PC-9 (cell line): ENCODE measurements around the gene ARCN1. TPM values are rescaled to one million over a fixed set of nuclear protein-coding genes. Genes with fewer than 3 reads are reported as not detected.

ENCODE experiments used
- BruUV-seq: library from RNA; stranded (reverse); fragments of 400-500 nt; replicated peaks from 2 replicates; lab custom pipeline; 2021; lab: Mats Ljungman, UMichigan
- CTCF ChIA-PET: fragments of 300-600 bp; sonication (Branson Sonifier 250); formaldehyde crosslinking; loops from one replicate; lab custom pipeline; 2022; ENCODE audit warnings: antibody characterized with exemption; lab: Charles Lee
- POLR2A ChIA-PET: fragments of 300-600 bp; sonication (Branson Sonifier 250); formaldehyde crosslinking; loops from one replicate; lab custom pipeline; 2022; ENCODE audit warnings: antibody characterized with exemption; ENCODE audit not compliant: unreplicated experiment; lab: Charles Lee
- DNase-seq, 2 experiments: peaks; one replicate each; pipeline versions ENCODE4 v3.0.0 to v3.0.0-alpha.2; 2015 to 2022; ENCODE audit warnings: mixed read lengths in 1 of 2
- H2AFZ ChIP-seq: fragments of 200-600 bp; sonication (generic); 2 replicates; pipeline ENCODE4 v1.8.1; 2017; ENCODE audit warnings: antibody characterized with exemption
- H3F3A ChIP-seq: fragments of 200-600 bp; sonication (generic); 2 replicates; pipeline ENCODE4 v1.8.1; 2017; ENCODE audit warnings: antibody characterized with exemption, mild to moderate bottlenecking, low read depth; ENCODE audit not compliant: insufficient read depth
- H3K27ac ChIP-seq: fragments of 200-600 bp; sonication (generic); 2 replicates; pipeline ENCODE4 v1.6.1; 2016; ENCODE audit warnings: mixed run types
- H3K27me3 ChIP-seq: fragments of 200-600 bp; sonication (generic); 2 replicates; pipeline ENCODE4 v1.6.1; 2016; ENCODE audit warnings: low read depth, mixed run types; ENCODE audit not compliant: insufficient read depth
- H3K36me3 ChIP-seq: fragments of 200-600 bp; sonication (generic); 2 replicates; pipeline ENCODE4 v1.6.1; 2016; ENCODE audit warnings: low read depth, mixed run types
- H3K4me1 ChIP-seq: fragments of 200-600 bp; sonication (generic); replicated peaks from 2 replicates; pipeline ENCODE4 v1.6.1; 2016; ENCODE audit warnings: mixed run types; ENCODE audit not compliant: insufficient read depth
- H3K4me2 ChIP-seq: fragments of 200-600 bp; sonication (generic); 2 replicates; pipeline ENCODE4 v1.6.1; 2017; ENCODE audit warnings: mixed run types
- H3K4me3 ChIP-seq: fragments of 200-600 bp; sonication (generic); 2 replicates; pipeline ENCODE4 v1.6.1; 2016; ENCODE audit warnings: mixed run types
- H3K79me2 ChIP-seq: fragments of 200-600 bp; sonication (generic); 2 replicates; pipeline ENCODE4 v1.6.1; 2017; ENCODE audit warnings: low read depth, mixed run types
- H3K9me2 ChIP-seq: fragments of 200-600 bp; sonication (generic); 2 replicates; pipeline ENCODE4 v1.8.1; 2017; ENCODE audit warnings: mild to moderate bottlenecking; ENCODE audit not compliant: insufficient read depth
- H3K9me3 ChIP-seq: fragments of 200-600 bp; sonication (generic); 2 replicates; pipeline ENCODE4 v1.8.1; 2016; ENCODE audit warnings: low read depth; ENCODE audit not compliant: insufficient read depth
- H4K20me1 ChIP-seq: fragments of 200-600 bp; sonication (generic); 2 replicates; pipeline ENCODE4 v1.8.1; 2017; ENCODE audit not compliant: insufficient read depth
- CTCF ChIP-seq: fragments of 200-600 bp; sonication (generic); conservative IDR thresholded peaks from 2 replicates; pipeline ENCODE4 v1.6.1; 2017; ENCODE audit warnings: mixed run types, antibody characterized with exemption, mild to moderate bottlenecking, moderate library complexity
- EZH2 ChIP-seq: fragments of 200-600 bp; sonication (generic); IDR thresholded peaks from 2 replicates; pipeline ENCODE4 v1.8.0; 2017; ENCODE audit warnings: antibody characterized with exemption, low read depth
- intact Hi-C: fragments of 100-400 bp; cut with micrococcal nuclease; formaldehyde crosslinking; loops from one replicate; pipeline ENCODE4 v1.10.0; 2022; ENCODE audit not compliant: unreplicated experiment
- total RNA-seq: library from RNA; stranded (reverse); gene quantifications from 2 replicates; pipeline ENCODE4 v1.2.3, GENCODE V29; 2021

Gene ARCN1
- total RNA-seq, 1 experiment from 2014 or later, result 105 TPM

DNA sequence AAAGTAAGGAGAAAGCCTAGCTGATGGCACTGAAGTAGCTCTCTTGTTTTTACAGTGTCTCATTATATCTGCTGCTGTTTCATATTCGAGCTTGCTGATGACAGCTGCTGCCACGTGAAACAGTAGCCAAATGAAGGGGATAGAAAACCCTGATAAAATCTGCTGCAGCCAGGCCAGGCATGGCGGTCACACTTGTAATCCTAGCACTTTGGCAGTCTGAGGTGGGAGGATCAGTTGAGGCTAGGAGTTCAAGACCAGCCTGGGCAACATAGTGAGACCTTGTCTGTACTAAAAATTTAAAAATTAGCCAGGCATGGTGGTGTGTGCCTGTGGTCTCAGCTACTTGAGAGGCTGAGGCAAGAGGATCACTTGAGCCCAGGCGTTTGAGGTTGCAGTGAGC lies 19.9 kb upstream of the ARCN1 start:
- intact Hi-C loops, result no loop called here
- Histone ChIP-seq H3K4me3 (no peak overlapping the region), H3K9me3 (no peaks in the 10 kb centered on the region), H4K20me1 (no peaks in the 10 kb centered on the region), H3K9me2 (no peaks in the 10 kb centered on the region), H3K27me3 (no peaks in the 10 kb centered on the region), H3K79me2 (no peaks in the 10 kb centered on the region), H3F3A (no peaks in the 10 kb centered on the region), H3K36me3 (no peaks in the 10 kb centered on the region), H3K27ac (no peak overlapping the region), H3K4me1 (no peaks in the 10 kb centered on the region), H3K4me2 (no peak overlapping the region), H2AFZ (no peak overlapping the region)
- no TSS peak for BruUV-seq
- ChIA-PET CTCF (no interaction called here), POLR2A (no interaction called here)
- no peak for DNase-seq
- TF ChIP-seq EZH2 (no peak), CTCF (no peak)

DNA sequence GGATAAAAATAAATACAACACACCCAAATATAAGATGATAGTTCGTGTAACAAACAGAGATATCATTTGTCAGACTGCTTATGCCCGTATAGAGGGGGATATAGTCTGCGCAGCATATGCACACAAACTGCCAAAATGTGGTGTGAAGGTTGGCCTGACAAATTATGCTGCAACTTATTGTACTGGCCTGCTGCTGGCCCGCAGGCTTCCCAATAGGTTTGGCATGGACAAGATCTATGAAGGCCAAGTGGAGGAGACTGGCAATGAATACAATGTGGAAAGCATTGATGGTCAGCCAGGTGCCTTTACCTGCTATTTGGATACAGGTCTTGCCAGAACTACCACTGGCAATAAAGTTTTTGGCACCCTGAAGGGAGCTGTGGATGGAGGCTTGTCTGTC lies 11.4 kb upstream of the ARCN1 start:
- no peaks in the 10 kb centered on the region for H3K27me3 ChIP-seq
- no TSS peak for BruUV-seq
- POLR2A ChIA-PET, result no interaction called here
- intact Hi-C loops, result loop anchor here (10.0 kb wide), 1 partner anchor 736 kb away; the partner anchor contains the start of gene FXYD2
- no peaks in the 10 kb centered on the region for H4K20me1 ChIP-seq
- H3K9me2 ChIP-seq, result no peaks in the 10 kb centered on the region
- H3K27ac ChIP-seq, result no peak overlapping the region
- no peak for DNase-seq
- H2AFZ ChIP-seq, result no peak overlapping the region
- H3K9me3 ChIP-seq, result no peaks in the 10 kb centered on the region
- H3K36me3 ChIP-seq, result no peaks in the 10 kb centered on the region
- CTCF ChIA-PET, result no interaction called here
- H3K4me2 ChIP-seq, result no peak overlapping the region
- H3K4me1 ChIP-seq, result 0 out of 2 replicates have a peak, but pooled peaks cover 4% of the 10 kb centered on the region
- no peak overlapping the region for H3K4me3 ChIP-seq
- H3F3A ChIP-seq, result no peaks in the 10 kb centered on the region; the same call in none of the 2 replicates
- TF ChIP-seq EZH2 (no peak), CTCF (no peak)
- H3K79me2 ChIP-seq, result no peaks in the 10 kb centered on the region

DNA sequence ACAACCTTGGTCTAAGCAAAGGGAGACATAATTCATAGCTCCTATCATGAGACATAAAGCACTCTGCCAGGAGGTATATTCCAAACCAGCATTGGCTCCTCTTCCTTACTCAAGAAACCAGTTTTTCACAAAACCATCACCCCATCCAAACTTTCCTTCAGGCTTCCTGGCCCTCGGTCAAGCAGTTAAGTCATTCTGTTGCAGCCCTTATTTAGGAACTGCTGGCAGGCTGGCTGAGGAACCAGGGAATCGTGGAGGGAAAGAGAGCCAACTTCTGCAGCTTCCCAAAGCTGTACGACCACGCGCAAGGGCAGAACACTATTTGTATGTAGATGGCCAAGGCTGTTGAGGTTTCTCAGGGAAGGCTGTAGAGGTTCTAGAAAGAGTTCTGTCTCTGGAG lies 7.2 kb upstream of the ARCN1 start:
- Histone ChIP-seq H3K36me3 (no peaks in the 10 kb centered on the region), H3K4me1 (0 out of 2 replicates have a peak, but pooled peaks cover 10% of the 10 kb centered on the region), H3F3A (peaks cover 5% of the 10 kb centered on the region), H3K27ac (no peak overlapping the region), H4K20me1 (no peaks in the 10 kb centered on the region), H3K27me3 (no peaks in the 10 kb centered on the region), H3K79me2 (no peaks in the 10 kb centered on the region), H3K9me2 (no peaks in the 10 kb centered on the region), H3K9me3 (no peaks in the 10 kb centered on the region), H2AFZ (no peak overlapping the region), H3K4me3 (no peak overlapping the region), H3K4me2 (peak overlapping the region; percentile 39; the same call in 1 of the 2 replicates)
- intact Hi-C loops, result loop anchor here (10.0 kb wide), 1 partner anchor 740 kb away; the partner anchor contains the start of gene FXYD2
- TF ChIP-seq EZH2 (no peak), CTCF (no peak)
- peak in 1 of 2 experiments; percentile 16 for DNase-seq
- ChIA-PET CTCF (no interaction called here), POLR2A (no interaction called here)
- BruUV-seq, result no TSS peak
